ENCODE data around the gene NBPF15.
"Not testable (repeated sequence)": the region's sequence is repeated elsewhere in the genome, so short reads cannot be mapped to it uniquely, and the experiment has no call there.

NBPF15 gene

GRCh38 chr1:144461136-144461759 is at the start of gene NBPF15:
Gene NBPF15, minus strand, starts transcription at chr1:144461669. Its CDS starts 21,666 bp downstream, at chr1:144440003.
- DNase-seq (ENCODE audit: low read depth in 4 of 4, low spot score in 1 of 4), result peak in 3 of 4 experiments; percentile 36 to 62 (median 61)

GRCh38 chr1:144496429-144496828 is 35.0 kb upstream of the NBPF15 start:
- not testable (repeated sequence) for DNase-seq (ENCODE audit: low read depth in 4 of 4, low spot score in 1 of 4)

- not testable (repeated sequence) for DNase-seq (ENCODE audit: low read depth in 4 of 4, low spot score in 1 of 4)
Observed at GRCh38 chr1:144494130-144494529, 32.7 kb upstream of the NBPF15 start.

- not testable (repeated sequence) for DNase-seq (ENCODE audit: low read depth in 4 of 4, low spot score in 1 of 4)
Observed at GRCh38 chr1:144490394-144490793, 28.9 kb upstream of the NBPF15 start.

GRCh38 chr1:144487002-144487401 is 25.5 kb upstream of the NBPF15 start:
- not testable (repeated sequence) for DNase-seq (ENCODE audit: low read depth in 4 of 4, low spot score in 1 of 4)

- not testable (repeated sequence) for DNase-seq (ENCODE audit: low read depth in 4 of 4, low spot score in 1 of 4)
Observed at GRCh38 chr1:144485048-144485993, 23.9 kb upstream of the NBPF15 start.

GRCh38 chr1:144473897-144474296 is 12.4 kb upstream of the NBPF15 start:
- not testable (repeated sequence) for DNase-seq (ENCODE audit: low read depth in 4 of 4, low spot score in 1 of 4)

- not testable (repeated sequence) for DNase-seq (ENCODE audit: low read depth in 4 of 4, low spot score in 1 of 4)
Observed at GRCh38 chr1:144471434-144471833, 10.0 kb upstream of the NBPF15 start.

- DNase-seq (ENCODE audit: low read depth in 4 of 4, low spot score in 1 of 4), result not testable (repeated sequence)
Observed at GRCh38 chr1:144461778-144462177, 309 bp upstream of the NBPF15 start.

GRCh38 chr1:144460686-144461085 is 783 bp downstream of the NBPF15 start:
- DNase-seq (ENCODE audit: low read depth in 4 of 4, low spot score in 1 of 4), result peak in 1 of 4 experiments; percentile 13

- DNase-seq (ENCODE audit: low read depth in 4 of 4, low spot score in 1 of 4), result not testable (repeated sequence)
Observed at GRCh38 chr1:144442402-144442801, 19.1 kb downstream of the NBPF15 start.

GRCh38 chr1:144439737-144440136 is 21.7 kb downstream of the NBPF15 start:
- DNase-seq (ENCODE audit: low read depth in 4 of 4, low spot score in 1 of 4), result not testable (repeated sequence)

GRCh38 chr1:144418891-144419694 is 42.4 kb downstream of the NBPF15 start:
- peak in 3 of 4 experiments; percentile 42 to 60 (median 48) for DNase-seq (ENCODE audit: low read depth in 4 of 4, low spot score in 1 of 4)

- DNase-seq (ENCODE audit: low read depth in 4 of 4, low spot score in 1 of 4), result not testable (repeated sequence)
Observed at GRCh38 chr1:144413404-144414118, 47.9 kb downstream of the NBPF15 start.

GRCh38 chr1:144412491-144413403 is 48.7 kb downstream of the NBPF15 start:
- DNase-seq (ENCODE audit: low read depth in 4 of 4, low spot score in 1 of 4), result peak; percentile 77 to 84 (median 80)

- peak; percentile 32 to 67 (median 48) for DNase-seq (ENCODE audit: low read depth in 4 of 4, low spot score in 1 of 4)
Observed at GRCh38 chr1:144412068-144412471, 49.4 kb downstream of the NBPF15 start.

- not testable (repeated sequence) for DNase-seq (ENCODE audit: low read depth in 4 of 4, low spot score in 1 of 4)
Observed at GRCh38 chr1:144402807-144403206, 58.7 kb downstream of the NBPF15 start.

- not testable (repeated sequence) for DNase-seq (ENCODE audit: low read depth in 4 of 4, low spot score in 1 of 4)
Observed at GRCh38 chr1:144371651-144372050, 89.8 kb downstream of the NBPF15 start.
